Measurements from ENCODE around the gene MYO9B. TPM values are rescaled to one million over a fixed set of nuclear protein-coding genes. Genes with fewer than 3 reads are reported as not detected.
A peak's percentile ranks its signal among the peaks of the same experiment; 100 is the strongest.

MYO9B gene
- total and polyA plus RNA-seq, 9 of the 15 experiments (the other 6 are each of a cell fraction or from before 2014, with no cell fraction given), result 2.4 to 77.6 (median 23.0) TPM

DNA sequence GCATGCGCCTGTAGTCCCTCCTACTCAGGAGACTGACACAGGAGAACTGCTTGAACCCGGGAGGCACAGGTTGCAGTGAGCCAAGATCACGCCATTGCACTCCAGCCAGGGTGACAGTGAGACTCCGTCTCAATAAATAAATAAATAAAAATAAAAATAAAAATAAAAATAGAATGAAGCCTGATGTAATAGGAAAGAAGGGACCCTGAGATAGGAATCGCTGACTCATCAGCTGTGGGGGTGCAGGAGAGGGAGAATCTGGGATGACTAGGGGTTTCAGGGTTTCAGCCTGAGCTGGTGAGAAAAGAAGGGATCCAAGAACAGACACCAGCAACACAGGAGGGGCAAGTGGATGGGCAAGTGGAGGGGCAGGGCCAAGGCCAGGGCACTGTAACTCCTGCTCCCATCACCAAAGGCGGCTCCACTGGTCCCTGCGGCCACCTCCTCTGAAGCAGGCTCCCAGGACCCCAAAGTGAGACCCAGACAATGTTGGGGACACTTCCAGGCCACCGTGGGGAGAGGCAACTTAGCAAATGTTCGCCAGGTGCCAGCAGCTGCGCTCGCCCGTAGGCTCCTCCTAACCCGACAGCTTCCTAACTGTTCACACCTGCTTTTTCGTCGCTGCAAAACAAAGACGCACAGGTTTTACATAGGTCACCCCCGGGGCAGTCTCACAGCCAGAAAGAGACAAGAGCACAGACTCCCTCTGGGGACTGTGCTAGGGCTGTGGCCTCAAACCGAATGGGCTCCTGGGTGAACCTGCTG is 1.5 kb upstream of the MYO9B start (continued):
- TF ChIP-seq CTCFL (IDR thresholded peaks at IDR 0.05; ENCODE audit: borderline replicate concordance, insufficient read depth, low read depth, low read length, poor library complexity, severe bottlenecking) (no peak), MYC (IDR thresholded peaks at IDR 0.05; ENCODE audit: low read depth, low read length) (0 out of 2 replicates have a peak, but pooled peaks have one; percentile 43), MYC (CRISPR knock-in tag; IDR thresholded peaks at IDR 0.05; ENCODE audit: borderline replicate concordance, low read depth) (no peak), JUN (IDR thresholded peaks at IDR 0.05; ENCODE audit: borderline replicate concordance, low read depth, low read length) (peak; percentile 81), JUN (CRISPR knock-in tag; IDR thresholded peaks at IDR 0.05; ENCODE audit: borderline replicate concordance) (no peak), ZNF24 (IDR thresholded peaks at IDR 0.05) (peak; percentile 19; the same call in 1 of the 2 replicates), NFE2L1 (tag; IDR thresholded peaks at IDR 0.05; ENCODE audit: borderline replicate concordance, low read depth) (peak; percentile 61), JUND (IDR thresholded peaks at IDR 0.05; ENCODE audit: borderline replicate concordance, low read depth, low read length) (peak; percentile 98), JUND (tag; IDR thresholded peaks at IDR 0.05; ENCODE audit: borderline replicate concordance, low read depth, low read length) (peak; percentile 87; the same call in 2 of the 3 replicates), U2AF1 (optimal IDR thresholded peaks at IDR 0.05; ENCODE audit: low read depth, low read length) (no peak), ATF3 (IDR thresholded peaks at IDR 0.05) (peak; percentile 96), ATF3 (CRISPR knock-in tag; conservative IDR thresholded peaks at IDR 0.05) (no peak), ELF4 (CRISPR knock-in tag; IDR thresholded peaks at IDR 0.05) (0 out of 2 replicates have a peak, but pooled peaks have one; percentile 55), RCOR1 (IDR thresholded peaks at IDR 0.05; ENCODE audit: borderline replicate concordance in 1 of 2, low read depth in 2 of 2, low read length in 2 of 2) (peak in 1 of 2 experiments; percentile 13; a peak in 1 of 4 replicates), POLR2AphosphoS5 (IDR thresholded peaks at IDR 0.05; ENCODE audit: control insufficient read depth, insufficient read depth, low read depth, low read length) (no peak), ZNF3 (CRISPR knock-in tag; IDR thresholded peaks at IDR 0.05) (no peak), TCF15 (CRISPR knock-in tag; IDR thresholded peaks at IDR 0.05) (0 out of 2 replicates have a peak, but pooled peaks have one; percentile 13)
- TF ChIP-seq, protein P1, sequence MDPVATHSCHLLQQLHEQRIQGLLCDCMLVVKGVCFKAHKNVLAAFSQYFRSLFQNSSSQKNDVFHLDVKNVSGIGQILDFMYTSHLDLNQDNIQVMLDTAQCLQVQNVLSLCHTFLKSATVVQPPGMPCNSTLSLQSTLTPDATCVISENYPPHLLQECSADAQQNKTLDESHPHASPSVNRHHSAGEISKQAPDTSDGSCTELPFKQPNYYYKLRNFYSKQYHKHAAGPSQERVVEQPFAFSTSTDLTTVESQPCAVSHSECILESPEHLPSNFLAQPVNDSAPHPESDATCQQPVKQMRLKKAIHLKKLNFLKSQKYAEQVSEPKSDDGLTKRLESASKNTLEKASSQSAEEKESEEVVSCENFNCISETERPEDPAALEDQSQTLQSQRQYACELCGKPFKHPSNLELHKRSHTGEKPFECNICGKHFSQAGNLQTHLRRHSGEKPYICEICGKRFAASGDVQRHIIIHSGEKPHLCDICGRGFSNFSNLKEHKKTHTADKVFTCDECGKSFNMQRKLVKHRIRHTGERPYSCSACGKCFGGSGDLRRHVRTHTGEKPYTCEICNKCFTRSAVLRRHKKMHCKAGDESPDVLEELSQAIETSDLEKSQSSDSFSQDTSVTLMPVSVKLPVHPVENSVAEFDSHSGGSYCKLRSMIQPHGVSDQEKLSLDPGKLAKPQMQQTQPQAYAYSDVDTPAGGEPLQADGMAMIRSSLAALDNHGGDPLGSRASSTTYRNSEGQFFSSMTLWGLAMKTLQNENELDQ (CRISPR knock-in tag; IDR thresholded peaks at IDR 0.05; ENCODE audit: borderline replicate concordance), result 0 out of 2 replicates have a peak, but pooled peaks have one; percentile 31
